HG03135 (cell line): ENCODE data around the gene MRPL3.

ENCODE experiments used
- ATAC-seq: cut with Tn5 transposase; IDR thresholded peaks from one replicate; pipeline ENCODE4 v1.9.1; 2021; ENCODE audit warnings: mild to moderate bottlenecking, moderate library complexity; ENCODE audit not compliant: unreplicated experiment

MRPL3 gene

DNA sequence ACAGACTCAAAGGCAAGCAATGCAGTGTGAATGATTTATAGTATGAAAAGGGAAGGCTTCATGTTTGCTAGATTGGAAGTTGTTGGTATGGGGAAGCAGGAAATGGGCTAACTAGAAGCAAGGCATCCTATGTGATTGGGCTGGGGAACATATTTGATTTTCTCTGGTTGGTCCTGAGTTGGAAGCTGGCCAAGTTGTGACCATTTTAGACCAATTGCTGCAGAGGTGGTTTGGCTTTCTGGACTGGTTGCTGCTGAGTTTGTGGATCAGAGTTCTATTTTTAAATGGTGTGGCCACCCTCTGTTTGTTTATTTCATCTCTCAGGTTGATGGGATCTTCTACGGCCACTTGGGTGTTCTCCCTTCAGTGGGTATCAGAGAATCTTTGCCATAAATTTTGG is 81.5 kb downstream of the MRPL3 start:
- ATAC-seq: no peak

DNA sequence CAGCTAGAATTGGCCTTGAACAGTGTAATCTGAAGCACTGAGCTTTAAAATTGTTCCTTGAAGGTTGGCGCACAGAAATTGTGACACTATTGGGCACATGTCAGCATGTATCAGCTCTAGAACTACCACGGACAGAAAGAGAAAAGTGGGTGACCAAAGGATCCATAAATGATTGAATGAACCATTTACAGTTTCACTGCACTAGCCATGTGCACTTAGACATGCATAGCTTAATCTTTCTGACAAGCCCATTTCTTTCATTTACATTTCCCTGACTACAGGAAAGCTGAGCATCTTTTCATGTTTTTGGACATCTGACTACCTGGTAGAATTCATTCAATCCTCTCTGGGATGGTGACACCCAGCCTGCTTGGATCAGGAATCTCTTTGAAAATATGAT is 85.0 kb downstream of the MRPL3 start:
- no peak for ATAC-seq
